MCF 10A (cell line): ENCODE data around the gene GPLD1. TPM values are rescaled to one million over a fixed set of nuclear protein-coding genes. Genes with fewer than 3 reads are reported as not detected.

Experiments used
- BruUV-seq: library from RNA; stranded (reverse); fragments of 400-500 nt; replicated peaks from 2 replicates; lab custom pipeline; 2021; lab: Mats Ljungman, UMichigan
- CTCF ChIA-PET: fragments of 300-600 bp; sonication (Branson Sonifier 250); formaldehyde crosslinking; extraction: SDS; loops from one replicate; lab custom pipeline; 2021; ENCODE audit warnings: antibody characterized with exemption, inconsistent platforms; lab: Yijun Ruan, JAX
- POLR2A ChIA-PET: fragments of 300-600, 350-650 bp; sonication (Branson Sonifier 250); formaldehyde crosslinking; extraction: SDS; loops from one replicate; lab custom pipeline; 2020; ENCODE audit warnings: antibody characterized with exemption, inconsistent platforms; lab: Yijun Ruan, JAX
- DNase-seq: peaks from one replicate; pipeline ENCODE4 v3.0.0-alpha.2; 2018; ENCODE audit not compliant: unreplicated experiment
- H3K27ac Mint-ChIP-seq: one replicate; pipeline ENCODE4 v1.8.0; 2022; ENCODE audit warnings: mild to moderate bottlenecking, low read depth, mixed read lengths; ENCODE audit not compliant: unreplicated experiment
- H3K27me3 Mint-ChIP-seq: one replicate; pipeline ENCODE4 v1.8.0; 2022; ENCODE audit warnings: mixed read lengths; ENCODE audit not compliant: insufficient read depth, unreplicated experiment
- H3K36me3 Mint-ChIP-seq: one replicate; pipeline ENCODE4 v1.8.0; 2022; ENCODE audit warnings: mild to moderate bottlenecking, moderate library complexity, mixed read lengths; ENCODE audit not compliant: insufficient read depth, unreplicated experiment
- H3K4me1 Mint-ChIP-seq: one replicate; pipeline ENCODE4 v1.8.0; 2022; ENCODE audit warnings: mixed read lengths; ENCODE audit not compliant: insufficient read depth, unreplicated experiment
- H3K4me3 Mint-ChIP-seq: one replicate; pipeline ENCODE4 v1.8.0; 2022; ENCODE audit warnings: mild to moderate bottlenecking, moderate library complexity, mixed read lengths; ENCODE audit not compliant: unreplicated experiment
- H3K9me3 Mint-ChIP-seq: one replicate; pipeline ENCODE4 v1.8.0; 2022; ENCODE audit warnings: mixed read lengths; ENCODE audit not compliant: unreplicated experiment
- intact Hi-C: fragments of 100-400 bp; cut with micrococcal nuclease; formaldehyde crosslinking; loops from 2 replicates; pipeline ENCODE4 v1.14.1; 2022
- total RNA-seq: library from RNA; stranded (reverse); gene quantifications from 2 replicates; pipeline ENCODE4 v1.2.3, GENCODE V29; 2022
- TF ChIP-seq, protein P1 (sequence below): fragments of 200-600 bp; IDR thresholded peaks from one replicate; pipeline ENCODE4 v1.8.0; 2022; ENCODE audit warnings: antibody characterized with exemption, mild to moderate bottlenecking; ENCODE audit not compliant: unreplicated experiment

Gene GPLD1
- total RNA-seq, 1 experiment from 2014 or later, result 0.16 TPM

DNA sequence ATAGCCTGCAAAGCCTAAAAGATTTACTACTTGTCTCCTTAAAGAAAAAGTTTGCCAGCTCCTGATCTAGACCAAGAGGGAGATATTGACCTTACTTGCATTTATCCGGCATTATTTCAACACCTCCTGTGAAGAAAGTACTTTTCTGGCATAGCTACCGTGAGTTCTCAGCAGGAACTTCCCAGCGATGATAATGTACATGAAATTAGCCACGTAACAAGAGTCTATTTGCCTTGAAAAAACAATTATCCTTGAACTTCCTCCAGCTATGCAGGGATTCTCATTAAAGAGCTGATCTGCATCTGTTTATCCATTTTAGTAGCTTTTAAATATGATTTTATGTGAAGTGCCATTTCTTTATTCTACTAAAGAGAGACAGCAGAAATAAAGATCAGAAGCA, 47.1 kb upstream of the GPLD1 start:
- BruUV-seq, result no TSS peak
- CTCF ChIA-PET, result interaction anchor here (0.6 to 1.5 kb wide), 8 partner anchors 11 to 98 kb away, joined by 3 to 5 read pairs (median 3); no protein-coding TSS in a partner anchor
- DNase-seq, result no peak
- Mint-ChIP-seq H3K27ac (no peak overlapping the region), H3K36me3 (peaks cover 6% of the 10 kb centered on the region), H3K4me3 (no peak overlapping the region), H3K9me3 (no peaks in the 10 kb centered on the region), H3K27me3 (no peaks in the 10 kb centered on the region), H3K4me1 (no peaks in the 10 kb centered on the region)
- intact Hi-C loops, result no loop called here
- TF ChIP-seq, protein P1, sequence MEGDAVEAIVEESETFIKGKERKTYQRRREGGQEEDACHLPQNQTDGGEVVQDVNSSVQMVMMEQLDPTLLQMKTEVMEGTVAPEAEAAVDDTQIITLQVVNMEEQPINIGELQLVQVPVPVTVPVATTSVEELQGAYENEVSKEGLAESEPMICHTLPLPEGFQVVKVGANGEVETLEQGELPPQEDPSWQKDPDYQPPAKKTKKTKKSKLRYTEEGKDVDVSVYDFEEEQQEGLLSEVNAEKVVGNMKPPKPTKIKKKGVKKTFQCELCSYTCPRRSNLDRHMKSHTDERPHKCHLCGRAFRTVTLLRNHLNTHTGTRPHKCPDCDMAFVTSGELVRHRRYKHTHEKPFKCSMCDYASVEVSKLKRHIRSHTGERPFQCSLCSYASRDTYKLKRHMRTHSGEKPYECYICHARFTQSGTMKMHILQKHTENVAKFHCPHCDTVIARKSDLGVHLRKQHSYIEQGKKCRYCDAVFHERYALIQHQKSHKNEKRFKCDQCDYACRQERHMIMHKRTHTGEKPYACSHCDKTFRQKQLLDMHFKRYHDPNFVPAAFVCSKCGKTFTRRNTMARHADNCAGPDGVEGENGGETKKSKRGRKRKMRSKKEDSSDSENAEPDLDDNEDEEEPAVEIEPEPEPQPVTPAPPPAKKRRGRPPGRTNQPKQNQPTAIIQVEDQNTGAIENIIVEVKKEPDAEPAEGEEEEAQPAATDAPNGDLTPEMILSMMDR, result no peak
- POLR2A ChIA-PET, result interaction anchor here (0.5 to 1.0 kb wide), 2 partner anchors 77 to 109 kb away, joined by 3 to 4 read pairs; no protein-coding TSS in a partner anchor

DNA sequence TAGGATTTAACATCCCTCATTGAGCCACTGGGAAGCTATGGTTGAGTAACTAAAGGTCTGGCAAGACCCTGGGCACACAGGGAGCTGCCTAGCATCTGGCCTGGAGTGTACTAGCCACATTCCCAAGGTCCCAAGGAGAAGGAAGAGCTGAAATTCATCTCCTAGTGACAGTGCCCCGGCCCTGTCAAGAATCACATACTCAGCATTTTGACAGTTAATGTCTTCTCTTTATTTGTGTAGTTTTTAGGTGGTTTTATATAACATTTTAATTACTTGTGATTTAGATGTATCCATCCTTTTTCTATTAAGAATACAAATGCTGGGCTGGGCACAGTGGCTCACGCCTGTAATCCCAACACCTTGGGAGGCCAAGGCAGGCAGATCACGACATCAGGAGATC, 45.8 kb upstream of the GPLD1 start:
- ChIA-PET CTCF (interaction anchor here (1.2 to 1.6 kb wide), 3 partner anchors 14 to 46 kb away, joined by 3 to 6 read pairs (median 5); no protein-coding TSS in a partner anchor), POLR2A (no interaction called here)
- TF ChIP-seq, protein P1, result no peak
- no TSS peak for BruUV-seq
- peaks cover under 1% of the 10 kb centered on the region for H3K4me1 Mint-ChIP-seq
- no peak overlapping the region for H3K27ac Mint-ChIP-seq
- H3K36me3 Mint-ChIP-seq, result peaks cover 6% of the 10 kb centered on the region
- intact Hi-C loops, result no loop called here
- H3K9me3 Mint-ChIP-seq, result no peaks in the 10 kb centered on the region
- H3K4me3 Mint-ChIP-seq, result no peak overlapping the region
- DNase-seq, result no peak
- H3K27me3 Mint-ChIP-seq, result no peaks in the 10 kb centered on the region

DNA sequence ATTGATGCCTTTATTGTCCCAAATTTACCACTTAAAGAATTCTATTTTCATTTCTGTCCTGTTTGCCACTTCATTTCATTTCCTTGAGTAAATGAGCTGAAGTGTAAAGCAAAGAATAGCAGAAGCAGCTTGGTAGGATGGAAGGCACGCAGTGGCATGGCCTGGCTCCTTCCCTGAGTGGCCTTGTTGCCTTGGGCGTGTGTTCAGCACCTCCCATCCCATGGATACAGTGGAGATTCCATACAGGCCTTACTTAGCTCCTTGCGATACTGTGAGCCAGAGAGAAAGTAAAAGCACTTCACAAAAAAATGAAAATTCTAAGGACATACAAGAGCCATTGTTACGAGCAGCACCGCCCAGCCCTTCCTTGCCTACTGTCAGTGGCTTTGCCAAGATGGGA, 45.0 kb upstream of the GPLD1 start:
- peaks cover 6% of the 10 kb centered on the region for H3K36me3 Mint-ChIP-seq
- no peak overlapping the region for H3K27ac Mint-ChIP-seq
- no TSS peak for BruUV-seq
- intact Hi-C loops, result no loop called here
- TF ChIP-seq, protein P1, result no peak
- DNase-seq, result no peak
- no peaks in the 10 kb centered on the region for H3K9me3 Mint-ChIP-seq
- H3K27me3 Mint-ChIP-seq, result no peaks in the 10 kb centered on the region
- no peak overlapping the region for H3K4me3 Mint-ChIP-seq
- ChIA-PET POLR2A (no interaction called here), CTCF (interaction anchor here (1.6 kb wide), 1 partner anchor 13 kb away, joined by 6 read pairs; no protein-coding TSS in a partner anchor)
- H3K4me1 Mint-ChIP-seq, result peaks cover 6% of the 10 kb centered on the region

- Mint-ChIP-seq H3K36me3 (no peaks in the 10 kb centered on the region), H3K9me3 (no peaks in the 10 kb centered on the region), H3K27me3 (no peaks in the 10 kb centered on the region), H3K4me1 (peaks cover 7% of the 10 kb centered on the region), H3K27ac (no peak overlapping the region), H3K4me3 (no peak overlapping the region)
- no TSS peak for BruUV-seq
- no peak for DNase-seq
- intact Hi-C loops, result loop anchor here (10.0 kb wide), 1 partner anchor 545 kb away; no protein-coding TSS in a partner anchor
- ChIA-PET POLR2A (interaction anchor here (0.6 kb wide), 1 partner anchor 304 kb away, joined by 3 read pairs; no protein-coding TSS in a partner anchor), CTCF (interaction anchor here (0.7 kb wide), 1 partner anchor 195 kb away, joined by 4 read pairs; no protein-coding TSS in a partner anchor)
- TF ChIP-seq, protein P1, result no peak
These were observed 40.6 kb upstream of the GPLD1 start for GRCh38 chr6:24529985-24530384.
